Measurements from ENCODE around the gene CD44. TPM values are rescaled to one million over a fixed set of nuclear protein-coding genes. Genes with fewer than 3 reads are reported as not detected.
A peak's percentile ranks its signal among the peaks of the same experiment; 100 is the strongest.

CD44 gene
- total RNA-seq, 1 donor from 2014 or later, result 613 TPM

GRCh38 chr11:35204614-35205013 lies 65.6 kb downstream of the CD44 start:
- Histone ChIP-seq H3K4me1 (no peaks in the 10 kb centered on the region), H3K9me3 (no peaks in the 10 kb centered on the region), H3K27me3 (ENCODE audit: low read depth) (no peaks in the 10 kb centered on the region), H3K27ac (no peak overlapping the region), H3K36me3 (peaks cover 73% of the 10 kb centered on the region), H3K4me3 (no peak overlapping the region)
- no peak for DNase-seq
- intact Hi-C loops (cut with DNase I), result no loop called here
- no peak for TF ChIP-seq CTCF (IDR thresholded peaks at IDR 0.05)
- no peak for ATAC-seq

- ATAC-seq, result no peak
- no peaks in the 10 kb centered on the region for H3K9me3 ChIP-seq
- no peak for TF ChIP-seq CTCF (IDR thresholded peaks at IDR 0.05)
- intact Hi-C loops (cut with DNase I), result no loop called here
- H3K4me3 ChIP-seq, result no peak overlapping the region
- peaks cover 3% of the 10 kb centered on the region for H3K4me1 ChIP-seq
- H3K36me3 ChIP-seq, result peaks cover 70% of the 10 kb centered on the region
- no peak overlapping the region for H3K27ac ChIP-seq
- DNase-seq, result no peak
- no peaks in the 10 kb centered on the region for H3K27me3 ChIP-seq (ENCODE audit: low read depth)
These were observed 67.6 kb downstream of the CD44 start for GRCh38 chr11:35206616-35207015.

- Histone ChIP-seq H3K36me3 (peaks cover 60% of the 10 kb centered on the region), H3K27ac (no peak overlapping the region), H3K27me3 (ENCODE audit: low read depth) (no peaks in the 10 kb centered on the region), H3K4me3 (no peak overlapping the region), H3K4me1 (peaks cover 11% of the 10 kb centered on the region), H3K9me3 (no peaks in the 10 kb centered on the region)
- intact Hi-C loops (cut with DNase I), result no loop called here
- no peak for ATAC-seq
- no peak for DNase-seq
- TF ChIP-seq CTCF (IDR thresholded peaks at IDR 0.05), result no peak
These were observed 68.8 kb downstream of the CD44 start for GRCh38 chr11:35207471-35208403.

GRCh38 chr11:35208795-35209194 lies 69.8 kb downstream of the CD44 start:
- H3K4me3 ChIP-seq, result no peak overlapping the region
- no peak for DNase-seq
- peaks cover 60% of the 10 kb centered on the region for H3K36me3 ChIP-seq
- no peak for ATAC-seq
- H3K4me1 ChIP-seq, result peaks cover 22% of the 10 kb centered on the region
- H3K9me3 ChIP-seq, result no peaks in the 10 kb centered on the region
- H3K27me3 ChIP-seq (ENCODE audit: low read depth), result no peaks in the 10 kb centered on the region
- intact Hi-C loops (cut with DNase I), result no loop called here
- H3K27ac ChIP-seq, result no peak overlapping the region
- no peak for TF ChIP-seq CTCF (IDR thresholded peaks at IDR 0.05)

GRCh38 chr11:35210876-35211546 lies 72.0 kb downstream of the CD44 start:
- ATAC-seq, result peak in 1 of 2 donors; percentile 38
- no peak for DNase-seq
- Histone ChIP-seq H3K9me3 (no peaks in the 10 kb centered on the region), H3K4me1 (peaks cover 31% of the 10 kb centered on the region), H3K36me3 (peaks cover 55% of the 10 kb centered on the region), H3K4me3 (no peak overlapping the region), H3K27me3 (ENCODE audit: low read depth) (no peaks in the 10 kb centered on the region), H3K27ac (no peak overlapping the region)
- intact Hi-C loops (cut with DNase I), result no loop called here
- no peak for TF ChIP-seq CTCF (IDR thresholded peaks at IDR 0.05)
